NCI-H2029 (cell line): ENCODE results near the gene ZIC5.

Source experiments
- DNase-seq: peaks from one replicate; lab custom pipeline; 2025; lab: John Stamatoyannopoulos, UW

The ZIC5 gene

DNA sequence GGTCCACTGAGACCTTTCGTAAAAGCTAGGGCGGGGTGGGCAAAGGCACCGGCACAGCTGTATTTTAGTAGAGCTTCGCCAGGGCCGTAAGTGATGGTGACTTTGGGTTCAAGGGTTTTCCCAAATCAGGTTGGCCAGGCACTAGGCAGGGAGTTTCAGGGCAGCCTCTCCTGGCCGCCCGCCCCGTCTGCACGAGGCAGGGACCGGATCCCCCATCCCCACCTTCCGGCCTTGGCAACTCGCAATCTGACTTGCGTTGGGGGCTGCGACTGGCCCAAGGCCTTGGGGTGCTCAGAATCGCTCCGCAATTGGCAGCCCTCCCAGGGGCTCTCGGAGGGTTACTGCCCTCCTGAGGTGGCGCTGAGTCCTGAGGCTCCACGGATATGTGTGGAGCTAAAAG is 4.1 kb upstream of the ZIC5 start:
- DNase-seq: no peak

DNA sequence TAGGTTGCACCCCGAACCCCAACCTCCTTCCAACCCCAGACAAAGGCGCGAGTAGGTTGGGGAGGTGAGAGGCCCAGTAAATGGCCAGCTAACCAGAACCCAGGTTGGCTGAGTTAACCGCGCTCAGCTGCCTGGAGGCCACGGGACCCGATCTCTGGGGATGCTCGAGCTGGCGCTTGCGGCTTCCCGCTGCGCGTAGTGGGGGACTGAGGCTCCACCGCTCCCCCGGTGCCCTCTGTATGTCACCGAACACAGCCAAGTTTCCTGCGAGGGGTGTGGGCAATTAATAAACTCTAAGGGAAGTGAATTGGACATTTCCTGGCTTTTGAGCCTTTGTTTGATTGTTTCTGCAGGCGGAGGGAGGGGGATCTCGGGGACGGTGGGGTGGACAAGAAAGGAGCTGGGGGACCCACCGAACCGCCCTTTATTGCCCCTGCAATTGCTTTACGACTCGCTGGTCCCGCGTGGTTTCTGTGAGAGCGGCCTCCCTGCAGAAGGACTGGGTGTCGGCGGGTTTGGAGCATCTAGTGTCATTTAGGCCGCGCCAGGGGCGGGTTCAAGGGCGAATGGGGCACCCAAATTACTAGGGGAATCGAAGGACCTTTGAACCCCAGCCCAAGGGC is 3.5 kb upstream of the ZIC5 start:
- no peak for DNase-seq

DNA sequence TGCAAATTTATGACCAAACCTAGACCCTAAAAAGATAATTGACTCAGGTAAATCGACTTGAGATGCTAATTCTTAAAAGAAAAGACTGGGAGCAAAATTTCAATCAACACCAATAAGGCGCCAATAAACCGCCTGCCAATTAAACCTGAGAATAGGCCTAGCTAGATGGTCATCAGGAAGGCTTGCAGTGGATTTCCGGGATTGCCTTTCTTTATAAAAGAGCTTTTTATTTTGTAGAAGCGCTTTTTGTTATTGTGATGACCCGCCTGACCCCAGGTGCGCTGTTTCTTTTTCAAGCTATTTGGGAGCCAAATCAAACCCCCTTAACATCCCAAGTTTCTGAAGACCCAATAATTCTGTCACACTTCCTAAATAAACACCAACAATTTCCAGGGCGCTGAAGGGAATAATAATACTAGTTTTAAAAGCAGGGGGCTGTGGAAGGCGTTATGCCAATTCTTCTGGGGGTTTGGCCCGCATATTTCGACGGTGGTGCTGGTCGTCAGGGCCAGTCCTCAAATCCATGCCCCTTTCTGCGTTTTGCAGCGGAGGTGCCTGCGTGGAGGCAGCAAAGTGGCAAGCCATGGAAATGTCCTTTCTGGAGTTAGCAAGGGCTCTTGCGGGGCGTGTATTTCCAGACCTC is 2.9 kb upstream of the ZIC5 start:
- DNase-seq: no peak

DNA sequence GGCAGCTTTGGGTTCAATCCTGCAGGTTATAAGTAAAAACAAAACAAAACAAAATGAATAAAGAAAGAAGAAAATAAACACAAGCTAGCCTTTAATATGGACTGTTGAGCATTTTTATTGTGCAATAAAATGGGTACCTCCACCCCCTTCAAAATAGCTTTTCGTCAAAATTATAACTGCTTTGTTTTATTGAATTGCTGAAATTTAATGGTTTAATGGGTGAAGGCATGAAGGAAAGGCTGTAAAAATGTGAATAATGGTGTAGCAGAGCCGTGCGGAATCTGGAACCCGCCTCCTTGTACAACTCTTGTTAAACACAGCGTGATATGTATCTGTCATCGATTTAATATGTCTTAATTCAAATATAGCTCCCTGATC is 2.2 kb upstream of the ZIC5 start:
- DNase-seq: no peak

DNA sequence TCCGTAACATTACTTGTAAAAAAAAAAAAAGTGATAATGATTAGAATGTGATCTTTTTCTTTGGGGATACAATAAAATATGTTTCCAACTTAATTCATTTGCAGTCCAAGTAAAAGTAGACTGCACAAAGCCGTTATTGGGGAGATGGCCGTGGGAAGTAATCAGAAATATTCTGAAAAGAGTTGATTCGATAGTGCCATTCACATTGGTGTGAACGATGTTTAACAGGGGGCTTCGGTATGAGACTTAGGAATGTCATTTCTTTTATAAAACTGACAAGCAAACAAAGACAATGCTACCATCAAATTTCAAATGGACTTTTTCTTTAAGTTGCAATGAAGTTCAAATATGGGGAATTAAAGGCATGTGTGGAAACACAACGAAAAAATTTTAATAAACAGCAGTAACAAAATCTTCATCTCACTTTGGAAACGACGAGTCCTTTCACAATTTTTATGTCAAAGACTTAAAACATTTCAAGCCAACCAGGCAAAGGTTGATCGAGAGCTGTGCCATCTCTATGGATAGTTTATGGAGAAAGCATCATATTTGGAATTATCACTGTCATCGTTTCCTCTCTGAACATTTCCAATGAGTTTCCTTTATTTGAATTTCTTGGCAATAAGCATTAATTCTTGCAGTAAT is 1.7 kb upstream of the ZIC5 start:
- no peak for DNase-seq

DNA sequence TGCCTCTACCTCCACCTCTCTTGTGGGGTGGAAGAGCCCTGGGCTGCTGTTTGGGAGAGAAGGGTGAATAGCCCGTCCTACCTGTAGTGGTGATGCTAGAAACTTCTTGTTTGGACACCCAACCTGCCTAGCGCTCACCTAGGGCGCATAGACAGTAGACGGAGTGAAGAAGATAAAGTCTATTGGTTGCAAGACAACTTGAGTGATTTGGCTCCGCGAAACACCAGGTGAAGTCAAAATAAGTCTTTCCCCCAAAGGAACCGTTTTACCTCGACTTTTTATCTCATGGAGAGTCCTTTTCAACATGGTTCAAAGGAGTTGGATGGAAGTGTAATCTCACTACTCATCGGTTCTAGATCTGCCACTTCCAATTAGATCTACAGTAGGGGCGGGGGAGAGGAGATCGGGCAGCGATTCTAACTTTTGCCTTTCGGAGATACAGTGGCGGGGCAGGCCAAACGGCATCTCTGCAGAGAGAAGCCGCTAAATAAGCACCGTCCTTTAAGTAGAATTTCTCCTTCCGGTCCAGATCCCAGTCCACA is 694 bp upstream of the ZIC5 start:
- DNase-seq: no peak

DNA sequence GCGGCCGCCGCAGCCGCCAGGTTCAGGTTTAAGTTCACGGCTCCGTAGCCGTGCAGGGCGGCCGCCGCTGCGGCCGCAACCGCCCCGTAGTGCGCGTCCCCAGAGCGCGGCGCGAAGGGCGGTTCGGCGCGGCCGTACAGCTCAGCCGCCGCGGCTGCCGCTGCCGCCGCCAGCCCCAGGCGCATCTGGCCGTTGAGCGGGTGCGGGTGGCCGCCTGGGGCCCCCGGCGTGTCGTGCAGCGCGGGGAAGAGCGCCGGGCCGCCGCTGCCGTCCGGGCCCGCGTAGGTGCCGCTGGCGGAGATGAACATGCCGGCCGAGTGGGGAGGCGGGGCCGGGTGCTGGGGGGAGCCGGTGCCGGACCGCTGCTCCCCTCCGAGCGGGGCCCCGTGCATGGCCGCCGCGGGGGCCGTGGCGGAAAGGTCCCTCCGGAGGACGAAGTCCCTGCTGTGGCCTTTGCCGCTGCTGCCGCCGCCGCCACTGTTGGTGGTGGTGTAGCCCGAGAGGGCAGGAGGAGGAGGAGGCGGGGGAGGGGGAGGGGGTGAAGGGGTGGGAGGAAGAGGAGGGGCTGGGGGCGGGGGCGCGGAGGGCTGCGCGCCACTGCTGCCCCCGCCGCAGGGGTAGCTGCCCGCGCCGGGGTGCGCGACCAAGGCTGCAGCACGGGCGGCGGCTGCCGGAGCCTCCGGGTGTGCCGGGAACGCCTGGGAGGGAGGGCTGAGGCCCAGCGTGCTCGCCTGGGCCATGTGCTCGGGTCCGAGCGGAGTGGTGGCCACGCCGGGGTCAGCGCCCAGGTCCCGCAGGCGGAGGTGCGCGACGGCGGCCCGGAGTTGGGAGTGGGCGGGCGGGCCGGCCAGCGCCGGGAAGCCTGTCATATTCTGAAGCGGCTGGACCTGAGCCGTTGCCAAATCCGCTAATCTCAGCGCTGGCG is 654 bp downstream of the ZIC5 start:
- no peak for DNase-seq

DNA sequence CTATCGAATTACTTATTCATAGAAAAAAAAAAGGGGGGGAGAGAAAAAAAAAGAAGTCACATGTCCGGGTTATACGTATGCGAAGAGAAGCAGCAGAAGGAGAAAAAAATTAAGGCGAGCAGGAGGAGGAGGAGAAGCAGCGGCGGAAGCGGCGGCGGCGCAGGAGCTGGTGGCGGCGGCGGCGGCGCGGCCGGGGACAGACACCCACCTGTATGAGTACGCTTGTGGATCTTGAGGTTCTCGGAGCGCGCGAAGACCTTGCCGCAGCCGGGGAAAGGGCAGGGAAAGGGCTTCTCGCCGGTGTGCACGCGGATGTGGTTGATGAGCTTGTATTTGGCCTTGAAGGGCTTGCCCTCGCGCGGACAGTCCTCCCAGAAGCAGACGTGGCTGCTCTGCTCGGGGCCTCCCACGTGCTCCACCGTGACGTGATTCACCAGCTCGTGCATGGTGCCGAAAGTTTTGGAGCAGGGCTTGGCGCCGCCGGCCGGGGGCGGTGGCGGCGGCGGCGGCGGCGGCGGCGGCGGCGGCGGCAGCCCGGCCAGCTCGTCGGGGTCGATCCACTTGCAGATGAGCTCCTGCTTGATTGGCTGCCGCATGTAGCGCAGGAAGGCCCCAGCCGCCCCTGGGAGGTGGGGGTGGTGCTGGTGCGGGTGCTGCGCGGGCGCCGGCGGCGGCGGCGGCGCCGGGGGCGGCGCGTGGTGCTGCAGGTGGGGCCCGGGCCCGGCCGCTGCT is 1.5 kb downstream of the ZIC5 start:
- DNase-seq: no peak

DNA sequence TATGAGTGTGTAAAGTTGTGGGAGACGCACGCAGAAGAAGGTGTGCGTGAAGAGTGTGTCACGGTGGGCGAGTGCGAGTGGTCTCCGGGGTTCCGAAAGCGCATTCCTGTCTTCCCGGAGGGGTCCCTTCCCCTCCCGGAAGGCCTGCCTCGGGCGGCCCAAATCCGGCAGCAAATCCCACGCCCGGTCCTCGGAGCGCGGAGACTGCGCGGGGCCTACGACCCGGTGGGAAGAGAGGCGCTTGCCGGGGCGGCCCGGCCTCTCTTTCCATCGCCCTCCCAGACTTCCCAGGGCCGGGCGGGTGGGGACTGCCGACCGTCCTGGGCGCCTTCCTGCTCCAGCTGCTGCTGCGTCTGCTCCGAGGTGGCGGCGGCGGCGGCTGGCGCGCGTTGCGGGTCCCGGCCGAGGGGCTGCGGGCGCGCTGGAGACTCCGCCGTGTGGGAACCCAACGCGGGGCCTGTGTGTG is 2.1 kb downstream of the ZIC5 start:
- no peak for DNase-seq

DNA sequence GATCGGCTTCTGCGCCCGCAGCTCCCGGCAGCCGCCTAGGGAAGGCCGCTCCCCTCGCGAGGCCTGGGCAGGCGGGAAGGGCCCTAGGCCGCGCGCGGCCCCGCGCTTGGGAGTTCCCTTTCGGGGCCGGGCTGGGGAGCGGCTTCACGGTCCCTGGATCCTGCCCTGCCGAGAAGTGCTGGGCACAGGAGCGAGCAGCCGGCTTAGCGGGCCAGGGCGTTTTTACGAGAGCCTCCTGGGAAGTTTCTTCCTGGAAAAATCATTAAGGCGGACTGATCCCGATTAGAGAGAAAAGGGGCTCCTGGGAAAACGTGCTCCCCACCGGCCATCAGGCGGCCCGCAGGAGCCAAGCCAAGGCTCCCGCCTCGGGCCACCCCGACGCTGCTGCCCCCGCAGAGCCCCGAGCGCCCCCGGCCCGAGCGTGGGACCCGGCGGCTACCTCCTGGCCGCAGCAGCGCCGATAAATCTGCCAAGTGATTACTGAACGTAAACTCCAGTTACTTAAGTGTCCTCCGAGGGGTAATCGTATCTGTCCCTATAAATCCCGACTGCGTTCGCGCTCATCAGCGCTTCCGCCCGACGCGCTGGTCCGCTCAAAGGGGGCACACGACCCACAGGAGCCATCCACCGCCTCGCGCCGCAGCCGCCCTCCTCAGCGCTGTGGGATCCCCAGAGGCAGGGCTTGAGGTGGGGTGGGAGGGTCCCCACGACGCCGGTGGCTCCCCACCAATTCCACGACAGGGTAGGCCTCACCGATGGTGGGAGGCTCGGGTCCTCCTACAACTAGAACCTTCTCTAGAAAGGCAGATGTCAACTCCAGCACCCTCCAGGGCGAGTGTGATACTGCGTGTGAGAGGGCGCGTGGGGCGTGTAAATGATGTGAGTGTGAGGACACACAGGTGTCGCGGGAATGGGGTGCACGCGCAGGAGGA is 2.8 kb downstream of the ZIC5 start:
- DNase-seq: no peak

DNA sequence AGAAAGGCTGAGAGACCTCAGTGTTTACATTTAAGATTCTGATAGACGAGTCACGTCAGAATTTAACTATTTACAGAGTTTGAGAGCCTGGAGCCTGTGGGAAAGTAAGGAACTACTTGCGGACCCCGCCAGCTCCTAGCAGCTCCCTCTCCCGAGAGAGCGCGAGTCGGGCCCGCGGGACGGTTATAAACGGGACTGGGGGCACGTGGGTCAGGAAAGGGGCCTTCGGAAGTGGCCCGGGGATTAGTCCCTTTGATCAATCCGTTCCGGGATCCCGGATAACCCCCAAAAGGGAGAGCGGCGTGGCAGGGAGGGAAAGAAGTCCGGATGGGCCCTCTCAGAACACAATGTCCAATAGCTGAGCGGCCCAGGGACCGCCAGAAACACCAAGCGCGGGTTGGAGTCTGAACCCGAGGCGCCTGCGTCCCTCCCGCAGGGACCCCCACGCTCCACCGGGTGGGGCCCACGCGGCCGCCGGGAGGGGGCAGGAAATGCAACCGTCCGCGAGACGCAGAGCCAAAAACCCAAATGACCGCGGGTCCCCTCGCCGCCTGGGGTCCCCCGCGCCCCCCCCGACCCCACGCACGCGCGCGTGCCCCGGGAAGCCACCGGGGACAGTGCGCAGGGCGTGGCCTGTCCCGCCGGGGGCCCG is 3.6 kb downstream of the ZIC5 start:
- no peak for DNase-seq

DNA sequence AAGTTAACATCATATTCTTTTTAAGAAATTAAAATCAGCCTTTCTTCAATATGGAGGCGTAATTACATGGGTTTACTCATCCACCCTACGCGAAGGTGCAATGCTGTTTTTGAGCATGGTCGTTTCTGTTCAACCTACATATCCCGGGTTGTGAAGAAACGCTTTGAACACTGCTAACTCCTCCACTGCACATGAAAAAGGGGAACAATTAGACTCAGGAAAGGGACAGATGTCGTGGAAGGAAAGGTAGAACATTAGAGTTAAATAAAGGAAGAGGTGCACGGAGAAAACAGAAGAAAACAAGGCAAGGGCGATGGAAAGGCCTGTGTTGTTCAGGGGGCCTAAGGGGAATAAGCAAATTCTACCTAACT is 4.1 kb downstream of the ZIC5 start:
- DNase-seq: no peak

DNA sequence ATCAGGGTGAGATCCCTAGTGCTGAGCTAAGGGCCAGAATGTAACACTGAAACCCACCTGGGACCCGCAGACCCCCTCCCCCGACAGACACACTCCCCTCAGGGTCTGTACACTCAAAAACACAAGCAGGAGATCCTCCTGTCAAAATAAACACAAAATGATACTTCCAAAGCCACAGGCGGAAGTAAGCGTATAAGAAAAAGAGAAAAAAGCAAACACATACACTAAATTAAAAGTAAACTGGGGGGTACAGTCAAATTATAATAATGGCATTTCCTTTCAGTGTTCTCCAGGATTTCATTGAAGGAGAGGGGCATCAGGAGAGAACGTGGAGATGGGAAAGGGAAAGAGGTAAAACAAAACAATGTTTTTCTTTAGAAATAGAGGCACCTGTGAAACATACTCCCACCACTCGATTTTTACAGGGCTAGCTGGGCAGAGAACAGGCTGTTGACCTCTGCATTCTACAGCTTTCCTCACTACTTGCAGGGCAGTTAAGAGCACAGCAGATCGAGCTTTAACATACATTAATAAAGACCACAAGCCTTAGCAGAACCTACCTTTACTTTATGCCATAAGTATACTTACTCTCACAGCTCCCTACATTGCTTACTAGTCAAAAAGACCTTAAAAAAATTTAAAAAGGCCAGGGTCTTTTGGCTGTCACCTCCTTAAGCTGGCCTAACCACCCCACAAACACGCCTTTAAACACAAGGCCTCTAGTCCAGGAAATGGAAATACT is 5.3 kb downstream of the ZIC5 start:
- no peak for DNase-seq

DNA sequence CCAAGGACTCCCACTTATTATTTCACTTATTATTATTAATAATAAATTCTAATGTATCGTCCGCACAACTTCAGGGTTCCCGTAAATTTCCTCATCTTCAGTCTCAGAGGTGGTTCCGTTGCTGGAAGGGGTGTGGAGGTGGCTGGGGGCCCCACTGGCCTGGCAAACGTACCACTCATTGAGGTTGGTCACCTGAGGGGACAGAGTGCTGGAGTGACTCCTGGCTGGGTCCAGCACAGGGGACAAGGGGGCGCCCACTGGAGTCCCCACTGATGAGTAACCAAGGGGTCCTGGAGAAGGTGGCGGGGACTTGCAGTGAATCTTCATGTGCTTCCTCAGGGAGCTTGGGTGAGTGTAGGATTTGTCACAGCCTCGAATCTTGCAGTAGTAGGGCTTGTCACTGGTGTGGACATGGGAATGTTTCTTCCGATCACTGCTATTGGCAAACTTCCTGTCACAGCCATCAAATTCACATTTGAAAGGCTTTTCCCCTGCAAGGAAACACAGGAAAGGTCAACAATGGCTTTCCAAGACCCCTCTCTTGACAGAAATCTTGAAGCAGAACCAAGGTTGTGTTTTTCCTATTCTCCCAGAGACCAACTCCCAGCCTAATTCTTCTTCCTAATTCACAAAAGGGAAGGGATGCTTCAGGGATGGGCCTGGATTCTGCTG is 6.1 kb downstream of the ZIC5 start:
- no peak for DNase-seq

DNA sequence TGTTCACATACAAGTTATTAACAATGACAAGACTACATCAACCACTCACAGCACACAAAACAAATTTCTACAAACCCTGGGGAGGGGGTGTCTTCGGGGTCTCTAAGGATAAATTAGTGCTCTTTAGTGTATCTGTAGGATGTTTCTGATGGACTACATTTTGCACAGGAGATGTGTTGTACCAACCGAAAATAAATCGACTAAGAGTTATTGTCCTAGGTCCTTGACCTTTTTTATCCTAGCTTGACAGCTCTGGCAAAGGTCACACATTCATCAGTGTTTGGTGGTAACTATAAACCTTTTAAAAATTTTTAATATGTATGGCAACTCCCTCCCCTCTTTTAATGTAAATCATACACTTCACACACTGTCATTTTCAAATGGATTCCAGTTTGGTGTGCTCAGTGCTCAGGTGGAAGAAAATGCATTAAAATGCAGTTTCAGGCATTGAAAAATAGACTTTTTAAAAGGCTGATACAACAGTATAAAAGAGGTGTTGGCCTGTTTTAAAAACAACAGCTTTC is 7.7 kb downstream of the ZIC5 start:
- no peak for DNase-seq

DNA sequence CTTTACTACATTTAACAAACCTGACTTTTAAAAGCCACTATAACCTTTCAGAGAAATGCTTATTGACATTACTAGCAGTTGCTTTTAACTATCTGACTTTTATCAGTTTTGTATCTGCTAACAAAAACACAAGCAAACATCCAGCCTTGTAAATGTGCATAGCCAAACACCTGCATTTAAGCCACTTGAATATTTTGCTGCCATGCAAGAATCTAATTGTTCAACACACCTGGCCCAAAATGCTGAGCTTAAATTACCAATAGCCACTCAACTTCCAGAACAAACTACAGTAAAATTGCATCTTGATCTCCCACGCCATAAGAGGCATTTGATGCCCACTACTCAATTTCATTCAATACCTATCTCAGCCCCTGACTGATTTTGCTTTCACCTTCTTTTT is 9.3 kb downstream of the ZIC5 start:
- no peak for DNase-seq

DNA sequence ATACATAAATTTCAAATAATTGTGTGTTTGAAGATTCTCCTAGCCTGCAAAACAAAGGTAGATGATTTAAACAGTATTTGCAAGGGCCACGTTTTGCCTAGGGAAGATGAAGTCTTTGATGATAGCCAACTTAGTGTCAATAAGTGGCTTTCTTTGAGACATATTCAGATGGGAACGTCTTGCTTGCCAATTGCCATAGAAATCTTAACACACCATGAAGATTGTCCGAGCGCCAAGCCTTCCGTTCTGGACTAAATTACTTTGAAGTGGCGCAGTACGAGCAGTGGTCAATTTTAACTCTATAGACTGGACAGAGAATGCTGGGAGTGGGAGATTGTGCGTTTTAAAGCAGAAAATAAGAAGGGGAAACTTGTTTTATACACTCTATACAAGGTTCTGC is 9.9 kb downstream of the ZIC5 start:
- no peak for DNase-seq

DNA sequence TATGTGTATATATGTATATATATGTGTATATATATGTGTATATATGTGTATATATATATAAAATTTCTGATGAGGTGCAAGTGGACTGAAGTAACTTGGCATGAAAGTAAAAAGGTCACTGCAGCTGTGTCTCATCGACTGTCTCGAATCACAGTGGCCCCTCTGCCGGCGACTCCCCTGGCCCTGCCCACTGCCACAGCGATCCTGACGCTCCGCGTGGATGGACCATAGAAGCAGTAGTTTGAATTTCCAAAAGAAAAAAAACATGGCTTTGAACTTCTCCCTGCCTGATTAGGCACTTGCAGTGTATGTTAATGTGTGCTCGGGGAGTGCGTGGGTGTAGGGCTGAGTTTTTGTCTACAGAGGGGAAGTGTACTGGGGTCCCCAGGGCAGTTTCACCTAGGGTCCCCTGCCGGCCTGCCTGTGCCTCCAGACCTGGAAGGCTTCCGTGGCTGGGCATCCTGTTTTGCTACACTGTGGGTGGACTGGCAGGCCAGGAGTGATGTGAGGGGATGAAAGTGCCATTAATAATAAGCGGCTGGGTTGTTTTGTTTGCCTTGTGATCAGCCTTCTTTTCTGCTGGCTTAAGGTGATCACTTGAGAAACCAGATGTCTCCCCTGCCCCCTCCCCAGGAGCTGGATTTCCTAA is 10.8 kb downstream of the ZIC5 start:
- DNase-seq: no peak
